ENCODE measurements around the gene RGS3. TPM values are rescaled to one million over a fixed set of nuclear protein-coding genes. Genes with fewer than 3 reads are reported as not detected.

The RGS3 gene
- total RNA-seq, 2 donors from 2014 or later = 112 to 184 TPM

DNA sequence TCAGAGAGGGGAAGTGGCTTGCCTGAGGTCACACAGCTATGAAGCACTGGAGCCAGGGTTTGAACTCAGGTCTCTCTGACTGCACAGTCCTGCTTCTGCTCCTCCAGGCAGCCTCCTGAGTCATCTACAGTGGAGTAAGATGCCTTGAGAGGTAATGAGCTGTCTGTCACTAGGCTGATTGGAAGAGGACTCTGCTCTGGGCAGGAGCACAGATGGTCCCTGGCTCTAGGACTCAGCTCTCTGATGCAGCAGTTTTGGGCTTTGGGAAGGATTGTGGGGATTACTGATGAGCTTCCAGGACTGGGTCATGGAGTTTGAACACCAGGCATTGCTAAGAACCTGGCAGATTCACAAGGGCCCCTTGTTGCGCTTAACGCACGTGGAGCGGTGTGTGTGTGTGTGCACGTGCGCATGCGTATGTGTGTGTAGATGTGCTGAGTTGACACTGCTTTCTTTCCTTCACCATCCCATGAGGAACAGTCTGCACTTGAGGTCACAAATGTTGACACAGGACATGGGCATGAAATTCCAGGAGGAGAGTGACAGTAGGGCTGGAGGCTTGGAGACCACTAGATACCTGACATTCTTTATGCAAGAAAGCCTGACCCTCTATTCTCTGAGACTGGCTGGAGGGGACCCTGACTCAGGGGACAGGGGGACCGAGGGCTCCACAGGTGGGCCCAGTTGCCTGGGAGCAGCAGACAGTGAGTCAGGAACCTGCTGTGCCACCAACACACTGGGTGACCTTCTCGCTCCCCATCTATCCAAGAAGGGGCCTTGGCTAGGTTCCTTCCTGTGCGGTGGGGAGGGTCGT is 170.5 kb downstream of the RGS3 start:
- TF ChIP-seq, protein P1, sequence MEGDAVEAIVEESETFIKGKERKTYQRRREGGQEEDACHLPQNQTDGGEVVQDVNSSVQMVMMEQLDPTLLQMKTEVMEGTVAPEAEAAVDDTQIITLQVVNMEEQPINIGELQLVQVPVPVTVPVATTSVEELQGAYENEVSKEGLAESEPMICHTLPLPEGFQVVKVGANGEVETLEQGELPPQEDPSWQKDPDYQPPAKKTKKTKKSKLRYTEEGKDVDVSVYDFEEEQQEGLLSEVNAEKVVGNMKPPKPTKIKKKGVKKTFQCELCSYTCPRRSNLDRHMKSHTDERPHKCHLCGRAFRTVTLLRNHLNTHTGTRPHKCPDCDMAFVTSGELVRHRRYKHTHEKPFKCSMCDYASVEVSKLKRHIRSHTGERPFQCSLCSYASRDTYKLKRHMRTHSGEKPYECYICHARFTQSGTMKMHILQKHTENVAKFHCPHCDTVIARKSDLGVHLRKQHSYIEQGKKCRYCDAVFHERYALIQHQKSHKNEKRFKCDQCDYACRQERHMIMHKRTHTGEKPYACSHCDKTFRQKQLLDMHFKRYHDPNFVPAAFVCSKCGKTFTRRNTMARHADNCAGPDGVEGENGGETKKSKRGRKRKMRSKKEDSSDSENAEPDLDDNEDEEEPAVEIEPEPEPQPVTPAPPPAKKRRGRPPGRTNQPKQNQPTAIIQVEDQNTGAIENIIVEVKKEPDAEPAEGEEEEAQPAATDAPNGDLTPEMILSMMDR (IDR thresholded peaks at IDR 0.05) = no peak
- H3K27me3 ChIP-seq = no peaks in the 10 kb centered on the region
- peaks cover 0 to 37% of the 10 kb centered on the region in 2 donors for H3K4me1 ChIP-seq
- no peak overlapping the region for H3K4me3 ChIP-seq
- peak overlapping the region in 1 of 2 donors; percentile 1 for H3K27ac ChIP-seq
- H3K36me3 ChIP-seq = no peaks in the 10 kb centered on the region
- no peaks in the 10 kb centered on the region for H3K9me3 ChIP-seq
- no peak for DNase-seq (ENCODE audit: low spot score)

DNA sequence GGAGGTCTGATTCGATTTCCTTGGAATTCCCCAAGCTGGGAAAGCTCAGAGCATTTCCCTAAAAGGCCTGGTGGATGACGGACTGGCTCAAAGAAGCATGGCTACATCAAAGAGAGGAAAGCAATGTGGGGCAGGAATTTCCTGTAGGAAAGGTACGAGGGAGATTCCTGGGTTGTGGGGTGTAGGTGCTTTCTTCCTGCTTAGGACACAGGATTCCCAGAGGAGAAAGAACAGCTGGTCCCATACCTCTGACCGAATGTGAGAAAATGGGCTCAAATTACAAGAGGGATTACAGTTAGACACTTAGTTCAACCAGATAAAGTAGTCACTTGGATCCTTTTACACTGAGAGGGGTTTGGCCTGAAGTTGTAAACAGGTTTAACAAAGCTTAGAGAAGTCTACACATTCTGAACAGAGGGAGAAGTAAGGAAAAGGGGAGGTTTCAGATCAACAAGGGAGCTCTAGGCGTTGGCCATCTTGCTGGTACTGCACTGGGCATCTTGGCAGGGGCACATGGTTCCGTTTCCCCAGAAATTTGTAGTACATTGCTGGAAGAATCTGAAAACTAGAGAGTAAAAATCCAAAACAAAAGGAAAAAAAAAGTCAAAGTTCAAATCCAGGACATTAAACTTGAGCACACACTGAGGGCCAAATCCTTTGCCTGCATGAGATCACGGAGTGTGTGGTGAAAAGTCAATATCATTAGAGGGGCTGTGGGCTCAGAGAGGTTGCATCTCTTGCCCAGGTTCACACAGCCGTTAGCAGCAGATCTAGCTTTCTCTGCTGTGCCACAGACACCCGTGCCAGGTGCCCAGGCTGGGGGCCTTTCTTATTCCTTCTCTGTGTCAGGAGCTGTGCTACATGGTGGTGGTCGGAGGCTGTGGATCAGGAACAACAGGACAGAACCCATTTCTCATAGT is 171.3 kb downstream of the RGS3 start:
- TF ChIP-seq, protein P1 (IDR thresholded peaks at IDR 0.05) = no peak
- Histone ChIP-seq H3K36me3 (no peaks in the 10 kb centered on the region), H3K4me1 (peaks cover 0 to 37% of the 10 kb centered on the region in 2 donors), H3K4me3 (no peak overlapping the region), H3K27me3 (no peaks in the 10 kb centered on the region), H3K27ac (peak overlapping the region; percentile 1 to 48), H3K9me3 (no peaks in the 10 kb centered on the region)
- DNase-seq (ENCODE audit: low spot score) = no peak

DNA sequence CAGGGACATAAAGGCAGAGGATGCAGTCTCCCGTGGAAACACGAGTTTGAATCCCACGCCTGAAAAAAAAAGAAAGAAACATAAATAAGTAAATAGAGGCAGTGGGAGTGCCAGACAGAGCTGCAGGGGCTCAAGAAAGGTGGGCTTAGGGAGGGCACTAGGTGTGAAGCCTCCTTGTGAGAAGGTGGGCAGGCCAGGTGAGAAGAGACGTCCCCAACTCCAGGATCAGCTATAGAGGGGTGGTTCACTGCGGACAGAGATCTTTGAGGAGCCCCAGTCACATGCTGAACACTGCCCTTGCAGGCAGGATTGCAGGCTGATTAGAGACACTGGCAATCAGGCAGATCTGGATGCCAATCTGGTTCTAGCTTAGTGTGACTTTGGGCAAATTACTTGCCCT is 172.1 kb downstream of the RGS3 start:
- no peak overlapping the region for H3K4me3 ChIP-seq
- TF ChIP-seq, protein P1 (IDR thresholded peaks at IDR 0.05) = no peak
- no peaks in the 10 kb centered on the region for H3K36me3 ChIP-seq
- DNase-seq (ENCODE audit: low spot score) = no peak
- no peaks in the 10 kb centered on the region for H3K27me3 ChIP-seq
- no peak overlapping the region for H3K27ac ChIP-seq
- no peaks in the 10 kb centered on the region for H3K9me3 ChIP-seq
- H3K4me1 ChIP-seq = peaks cover 0 to 37% of the 10 kb centered on the region in 2 donors

DNA sequence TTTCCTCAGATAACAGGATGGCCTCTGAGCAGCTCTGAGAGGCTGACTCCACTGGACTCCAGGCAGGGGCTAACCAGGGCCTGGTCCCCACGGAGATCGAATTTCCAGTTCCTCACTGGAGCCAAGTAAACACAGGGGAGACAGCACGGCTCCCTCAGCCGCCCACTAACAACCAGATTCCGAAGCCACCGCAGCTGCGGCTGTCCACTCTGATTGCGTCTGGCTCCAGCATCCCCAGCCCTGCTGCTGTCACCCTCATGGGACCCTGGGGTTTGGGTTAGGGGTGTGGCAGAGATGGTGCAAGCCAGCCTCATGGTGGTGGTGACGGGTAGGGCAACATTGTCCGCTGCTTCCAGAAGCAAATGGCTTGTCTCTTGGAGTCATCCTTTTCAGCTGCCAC is 172.6 kb downstream of the RGS3 start:
- no peak overlapping the region for H3K27ac ChIP-seq
- no peak for DNase-seq (ENCODE audit: low spot score)
- no peak overlapping the region for H3K4me3 ChIP-seq
- H3K27me3 ChIP-seq = no peaks in the 10 kb centered on the region
- no peaks in the 10 kb centered on the region for H3K9me3 ChIP-seq
- H3K4me1 ChIP-seq = peaks cover 0 to 37% of the 10 kb centered on the region in 2 donors
- TF ChIP-seq, protein P1 (IDR thresholded peaks at IDR 0.05) = no peak
- H3K36me3 ChIP-seq = no peaks in the 10 kb centered on the region

DNA sequence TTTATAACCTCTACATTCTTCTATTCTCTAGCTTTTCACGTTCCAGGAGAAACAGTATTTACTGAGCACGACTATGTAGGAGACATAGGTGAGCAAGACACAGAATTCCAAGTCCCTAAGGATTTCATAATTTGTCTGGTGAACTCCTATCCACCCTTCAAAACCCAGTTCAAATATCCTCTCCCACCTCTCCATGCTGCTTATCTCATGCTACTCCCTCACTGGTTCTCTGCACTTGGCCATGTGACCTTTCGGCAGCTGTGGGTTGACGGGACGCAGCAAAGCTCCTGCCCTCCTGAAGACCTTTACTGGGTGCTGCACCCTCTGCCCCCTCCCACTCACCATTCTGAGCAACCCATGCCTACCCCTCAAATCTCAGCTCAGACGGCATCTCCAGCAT is 173.2 kb downstream of the RGS3 start:
- Histone ChIP-seq H3K9me3 (no peaks in the 10 kb centered on the region), H3K4me3 (no peak overlapping the region), H3K4me1 (peaks cover 0 to 32% of the 10 kb centered on the region in 2 donors), H3K27ac (no peak overlapping the region), H3K27me3 (no peaks in the 10 kb centered on the region), H3K36me3 (no peaks in the 10 kb centered on the region)
- DNase-seq (ENCODE audit: low spot score) = no peak
- TF ChIP-seq, protein P1 (IDR thresholded peaks at IDR 0.05) = no peak
